ENCODE data around the gene EFCAB6.

Gene EFCAB6

GRCh38 chr22:43539572-43540528 lies 272.3 kb downstream of the EFCAB6 start:
- FAIRE-seq, result no peak

GRCh38 chr22:43537019-43537585 lies 275.0 kb downstream of the EFCAB6 start:
- FAIRE-seq, result no peak

- no peak for FAIRE-seq
These were observed 276.4 kb downstream of the EFCAB6 start for GRCh38 chr22:43535741-43536140.

- no peak for FAIRE-seq
These were observed 276.8 kb downstream of the EFCAB6 start for GRCh38 chr22:43535336-43535735.

- FAIRE-seq, result no peak
These were observed 277.2 kb downstream of the EFCAB6 start for GRCh38 chr22:43534916-43535315.

GRCh38 chr22:43533656-43534428 lies 278.3 kb downstream of the EFCAB6 start:
- FAIRE-seq, result no peak

- FAIRE-seq, result no peak
These were observed 279.0 kb downstream of the EFCAB6 start for GRCh38 chr22:43533156-43533530.

GRCh38 chr22:43532301-43533155 lies 279.6 kb downstream of the EFCAB6 start:
- no peak for FAIRE-seq

GRCh38 chr22:43531651-43532050 lies 280.5 kb downstream of the EFCAB6 start:
- FAIRE-seq, result no peak

GRCh38 chr22:43530349-43531201 lies 281.5 kb downstream of the EFCAB6 start:
- no peak for FAIRE-seq

- FAIRE-seq, result no peak
These were observed 282.2 kb downstream of the EFCAB6 start for GRCh38 chr22:43529934-43530333.

- FAIRE-seq, result no peak
These were observed 282.6 kb downstream of the EFCAB6 start for GRCh38 chr22:43529461-43529860.

- no peak for FAIRE-seq
These were observed 283.3 kb downstream of the EFCAB6 start for GRCh38 chr22:43528601-43529360.

GRCh38 chr22:43526946-43527345 lies 285.2 kb downstream of the EFCAB6 start:
- FAIRE-seq, result no peak

- FAIRE-seq, result no peak
These were observed 285.9 kb downstream of the EFCAB6 start for GRCh38 chr22:43526117-43526655.

- FAIRE-seq, result no peak
These were observed 290.4 kb downstream of the EFCAB6 start for GRCh38 chr22:43521716-43522115.

GRCh38 chr22:43520632-43521039 lies 291.5 kb downstream of the EFCAB6 start:
- no peak for FAIRE-seq

GRCh38 chr22:43516996-43517635 lies 295.0 kb downstream of the EFCAB6 start:
- FAIRE-seq, result no peak

- FAIRE-seq, result no peak
These were observed 295.7 kb downstream of the EFCAB6 start for GRCh38 chr22:43516386-43516785.

- FAIRE-seq, result no peak
These were observed 296.2 kb downstream of the EFCAB6 start for GRCh38 chr22:43515902-43516301.
